ENCODE data around the gene ITGAV. TPM values are rescaled to one million over a fixed set of nuclear protein-coding genes. Genes with fewer than 3 reads are reported as not detected.

ITGAV gene
- total and polyA plus RNA-seq, 12 donors, result 17.2 to 292 (median 223) TPM

DNA sequence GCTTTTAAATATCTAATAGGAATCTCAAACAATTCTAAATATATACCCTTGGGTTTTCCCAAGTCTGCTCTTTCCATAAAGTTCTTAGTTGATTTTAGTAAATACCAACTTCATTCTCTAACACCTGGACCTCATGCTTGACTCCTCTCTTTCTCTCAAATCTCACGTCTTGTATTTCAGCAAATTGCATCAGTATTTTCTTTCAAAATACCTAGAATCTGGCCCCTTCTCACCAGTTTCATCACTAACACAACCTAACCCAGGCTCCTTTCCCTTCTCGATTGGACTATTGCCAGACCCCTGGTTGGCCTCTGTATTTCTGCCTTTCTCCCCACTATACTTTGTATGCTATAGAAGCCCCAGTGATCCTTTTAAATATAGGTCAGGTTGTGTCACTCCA, 81.0 kb downstream of the ITGAV start:
- TF ChIP-seq, protein P1, sequence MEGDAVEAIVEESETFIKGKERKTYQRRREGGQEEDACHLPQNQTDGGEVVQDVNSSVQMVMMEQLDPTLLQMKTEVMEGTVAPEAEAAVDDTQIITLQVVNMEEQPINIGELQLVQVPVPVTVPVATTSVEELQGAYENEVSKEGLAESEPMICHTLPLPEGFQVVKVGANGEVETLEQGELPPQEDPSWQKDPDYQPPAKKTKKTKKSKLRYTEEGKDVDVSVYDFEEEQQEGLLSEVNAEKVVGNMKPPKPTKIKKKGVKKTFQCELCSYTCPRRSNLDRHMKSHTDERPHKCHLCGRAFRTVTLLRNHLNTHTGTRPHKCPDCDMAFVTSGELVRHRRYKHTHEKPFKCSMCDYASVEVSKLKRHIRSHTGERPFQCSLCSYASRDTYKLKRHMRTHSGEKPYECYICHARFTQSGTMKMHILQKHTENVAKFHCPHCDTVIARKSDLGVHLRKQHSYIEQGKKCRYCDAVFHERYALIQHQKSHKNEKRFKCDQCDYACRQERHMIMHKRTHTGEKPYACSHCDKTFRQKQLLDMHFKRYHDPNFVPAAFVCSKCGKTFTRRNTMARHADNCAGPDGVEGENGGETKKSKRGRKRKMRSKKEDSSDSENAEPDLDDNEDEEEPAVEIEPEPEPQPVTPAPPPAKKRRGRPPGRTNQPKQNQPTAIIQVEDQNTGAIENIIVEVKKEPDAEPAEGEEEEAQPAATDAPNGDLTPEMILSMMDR (IDR thresholded peaks at IDR 0.05), result no peak
- H3K9me3 ChIP-seq, result peaks cover 0 to 23% (median 13%) of the 10 kb centered on the region in 11 donors
- peaks cover 3 to 100% (median 79%) of the 10 kb centered on the region in 9 donors for H3K36me3 ChIP-seq
- WGBS, 2 donors, result 90 to 100% methylated on average over 2 of the region's 2 CpGs
- H3K4me1 ChIP-seq, result no peaks in the 10 kb centered on the region
- no peak overlapping the region for H3K4me3 ChIP-seq
- ATAC-seq (no peak), DNase-seq (no peak)
- H3K27me3 ChIP-seq, result no peaks in the 10 kb centered on the region
- intact Hi-C loops (cut with DNase I), result loop anchor here in 1 of 10 donors (2.0 kb wide), 1 partner anchor 14 kb away; no protein-coding TSS in a partner anchor
- no peak overlapping the region for H3K27ac ChIP-seq

DNA sequence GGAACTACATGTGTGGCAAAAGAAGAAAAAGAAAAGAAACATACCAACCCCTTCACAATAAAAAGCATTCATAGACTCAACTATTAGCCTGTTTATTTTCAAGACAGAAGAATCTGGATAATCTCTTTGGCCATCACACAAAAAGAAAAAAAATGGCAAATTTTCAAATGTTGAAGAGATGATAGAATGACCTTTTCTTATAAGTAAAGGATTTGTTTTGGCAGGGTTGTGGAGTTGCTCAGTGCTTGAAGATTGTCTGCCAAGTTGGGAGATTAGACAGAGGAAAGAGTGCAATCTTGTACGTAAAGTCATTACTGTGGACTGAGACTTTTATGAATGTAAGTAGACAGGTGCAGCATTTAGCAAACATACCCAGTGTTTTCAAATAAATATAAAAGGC, 85.5 kb downstream of the ITGAV start:
- Histone ChIP-seq H3K27ac (no peak overlapping the region), H3K4me1 (no peaks in the 10 kb centered on the region), H3K4me3 (no peak overlapping the region), H3K36me3 (peaks cover 3 to 100% (median 69%) of the 10 kb centered on the region in 9 donors), H3K27me3 (no peaks in the 10 kb centered on the region), H3K9me3 (peaks cover 0 to 23% (median 13%) of the 10 kb centered on the region in 11 donors)
- ATAC-seq, result no peak
- TF ChIP-seq, protein P1 (IDR thresholded peaks at IDR 0.05), result no peak
- intact Hi-C loops (cut with DNase I), result no loop called here
- DNase-seq, result no peak
- 56 to 61% methylated on average over 1 of the region's 1 CpG for WGBS, 2 donors

DNA sequence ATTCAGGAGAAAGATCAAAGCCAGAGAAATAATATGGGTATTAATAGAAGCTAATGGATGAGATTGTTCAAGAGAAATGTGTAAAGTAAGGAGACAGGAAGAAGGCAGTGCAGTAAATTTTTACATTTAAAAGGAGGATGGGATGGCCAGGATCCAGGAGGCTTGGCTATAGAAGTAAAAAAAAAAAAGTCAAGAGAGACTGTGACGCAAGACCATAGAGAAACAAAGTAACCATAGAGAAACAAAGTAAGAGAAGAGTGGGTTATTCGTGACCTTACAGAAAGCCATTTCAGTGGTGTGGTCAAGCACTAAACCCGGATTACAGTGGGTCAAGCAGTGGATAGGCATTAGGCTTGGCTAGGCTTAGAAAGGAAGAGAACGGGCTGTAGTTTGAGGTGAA, 93.5 kb downstream of the ITGAV start:
- no peak for ATAC-seq
- no peak for DNase-seq
- no peaks in the 10 kb centered on the region for H3K27me3 ChIP-seq
- H3K9me3 ChIP-seq, result peaks cover 0 to 17% (median 0%) of the 10 kb centered on the region in 11 donors
- H3K27ac ChIP-seq, result no peak overlapping the region
- TF ChIP-seq, protein P1 (IDR thresholded peaks at IDR 0.05), result no peak
- intact Hi-C loops (cut with DNase I), result no loop called here
- peaks cover 0 to 39% (median 9%) of the 10 kb centered on the region in 9 donors for H3K36me3 ChIP-seq
- 81% methylated on average over 4 of the region's 4 CpGs for WGBS, 2 donors
- no peaks in the 10 kb centered on the region for H3K4me1 ChIP-seq
- no peak overlapping the region for H3K4me3 ChIP-seq

DNA sequence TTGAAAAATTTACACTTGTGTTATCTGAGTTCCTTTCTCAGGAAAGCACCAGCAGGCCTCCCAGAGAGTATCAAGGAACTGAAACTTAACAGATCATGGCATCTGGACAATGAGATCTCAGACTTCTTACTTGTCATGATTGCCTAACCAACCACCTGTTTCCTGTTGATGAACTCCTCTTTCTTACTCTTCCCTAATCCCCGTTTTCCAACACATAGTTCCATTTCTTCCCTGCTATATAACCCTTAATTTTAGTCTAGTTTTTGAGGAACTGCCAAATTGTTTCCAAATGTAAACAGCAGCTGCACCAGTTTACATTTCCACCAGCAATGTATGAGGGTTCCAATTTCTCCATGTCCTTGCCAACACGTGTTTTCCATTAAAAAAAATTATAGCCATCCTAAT, 98.0 kb downstream of the ITGAV start:
- ATAC-seq, result no peak
- TF ChIP-seq, protein P1 (IDR thresholded peaks at IDR 0.05), result no peak

More for the DNA sequence above, 98.0 kb downstream of the ITGAV start:
- DNase-seq, result no peak
- 81 to 89% methylated on average over 2 of the region's 2 CpGs for WGBS, 2 donors
- intact Hi-C loops (cut with DNase I), result no loop called here
- H3K27me3 ChIP-seq, result no peaks in the 10 kb centered on the region
- no peaks in the 10 kb centered on the region for H3K4me1 ChIP-seq
- no peak overlapping the region for H3K27ac ChIP-seq
- H3K9me3 ChIP-seq, result peaks cover 0 to 22% (median 0%) of the 10 kb centered on the region in 11 donors
- no peak overlapping the region for H3K4me3 ChIP-seq
- no peaks in the 10 kb centered on the region for H3K36me3 ChIP-seq

Measured in heart right ventricle (tissue), 16 donors.